Loucy (cell line): ENCODE results near the gene NUAK1.

Source experiments
- H2AFZ ChIP-seq: fragments of 200-600 bp; sonication (generic); 2 replicates; pipeline ENCODE4 v1.6.0; 2016; ENCODE audit warnings: antibody characterized with exemption, mild to moderate bottlenecking, low read length, moderate library complexity
- H3F3A ChIP-seq: fragments of 200-600 bp; 2 replicates; pipeline ENCODE4 v1.6.0; 2016; ENCODE audit warnings: antibody characterized with exemption, low read depth, mild to moderate bottlenecking
- H3K27me3 ChIP-seq: fragments of 200-600 bp; sonication (generic); 2 replicates; pipeline ENCODE4 v1.6.1; 2014; ENCODE audit warnings: low read length, mild to moderate bottlenecking; ENCODE audit not compliant: insufficient read depth, poor library complexity, severe bottlenecking
- H3K36me3 ChIP-seq: fragments of 200-600 bp; sonication (generic); 2 replicates; pipeline ENCODE4 v1.6.1; 2016; ENCODE audit warnings: low read length; ENCODE audit not compliant: insufficient read depth
- H3K4me1 ChIP-seq: fragments of 200-600 bp; sonication (generic); 2 replicates; pipeline ENCODE4 v1.5.1; 2014; ENCODE audit warnings: low read length, mild to moderate bottlenecking; ENCODE audit not compliant: insufficient read depth, poor library complexity, severe bottlenecking
- H3K4me2 ChIP-seq: fragments of 200-600 bp; sonication (generic); 2 replicates; pipeline ENCODE4 v1.6.0; 2014; ENCODE audit warnings: antibody characterized with exemption, low read length, low read depth, mild to moderate bottlenecking; ENCODE audit not compliant: poor library complexity, severe bottlenecking
- H3K4me3 ChIP-seq: fragments of 200-600 bp; sonication (generic); 2 replicates; pipeline ENCODE4 v1.5.1; 2014; ENCODE audit warnings: low read length, mild to moderate bottlenecking, mixed read lengths; ENCODE audit not compliant: poor library complexity, severe bottlenecking
- H3K79me2 ChIP-seq: fragments of 200-600 bp; sonication (generic); 2 replicates; pipeline ENCODE4 v1.6.1; 2014; ENCODE audit warnings: low read length; ENCODE audit not compliant: insufficient read depth
- H3K9ac ChIP-seq: fragments of 200-600 bp; sonication (generic); 2 replicates; pipeline ENCODE4 v1.6.0; 2014; ENCODE audit warnings: mild to moderate bottlenecking, low read depth, low read length, moderate library complexity; ENCODE audit not compliant: poor library complexity, severe bottlenecking
- H3K9me2 ChIP-seq: fragments of 200-600 bp; sonication (generic); replicated peaks from 2 replicates; pipeline ENCODE4 v1.6.1; 2016; ENCODE audit warnings: low read depth, low read length, mixed read lengths
- H3K9me3 ChIP-seq: fragments of 200-600 bp; sonication (generic); 2 replicates; pipeline ENCODE4 v1.6.1; 2014; ENCODE audit warnings: mild to moderate bottlenecking, antibody characterized with exemption, low read length, low read depth; ENCODE audit not compliant: insufficient read depth
- H4K20me1 ChIP-seq: fragments of 200-600 bp; sonication (generic); 2 replicates; pipeline ENCODE4 v1.6.0; 2014; ENCODE audit warnings: antibody characterized with exemption, low read length, mild to moderate bottlenecking; ENCODE audit not compliant: insufficient read depth, poor library complexity, severe bottlenecking
- CTCF ChIP-seq: fragments of 200-600 bp; sonication (generic); conservative IDR thresholded peaks from 2 replicates; pipeline ENCODE4 v1.5.1; 2014; ENCODE audit warnings: mild to moderate bottlenecking, antibody characterized with exemption, low read length
- EZH2phosphoT487 ChIP-seq: fragments of 200-600 bp; IDR thresholded peaks from 2 replicates; pipeline ENCODE4 v1.6.1; 2018; ENCODE audit warnings: antibody characterized with exemption, mild to moderate bottlenecking, moderate library complexity, borderline replicate concordance

NUAK1 gene

GRCh38 chr12:106106892-106107291 is 31.9 kb downstream of the NUAK1 start:
- Histone ChIP-seq H2AFZ (no peak overlapping the region), H3K4me3 (no peak overlapping the region), H4K20me1 (no peaks in the 10 kb centered on the region), H3K9me2 (no peaks in the 10 kb centered on the region), H3K9me3 (no peaks in the 10 kb centered on the region), H3K4me1 (no peaks in the 10 kb centered on the region), H3K27me3 (no peaks in the 10 kb centered on the region), H3K9ac (no peak overlapping the region), H3K79me2 (no peaks in the 10 kb centered on the region), H3K4me2 (no peak overlapping the region), H3K36me3 (no peaks in the 10 kb centered on the region), H3F3A (no peaks in the 10 kb centered on the region)
- no peak for TF ChIP-seq EZH2phosphoT487
- TF ChIP-seq CTCF, result no peak

GRCh38 chr12:106106061-106106566 is 32.6 kb downstream of the NUAK1 start:
- Histone ChIP-seq H3K4me1 (no peaks in the 10 kb centered on the region), H3F3A (no peaks in the 10 kb centered on the region), H3K9ac (no peak overlapping the region), H4K20me1 (no peaks in the 10 kb centered on the region), H3K9me2 (no peaks in the 10 kb centered on the region), H3K79me2 (no peaks in the 10 kb centered on the region), H2AFZ (no peak overlapping the region), H3K4me2 (no peak overlapping the region), H3K36me3 (no peaks in the 10 kb centered on the region), H3K4me3 (no peak overlapping the region), H3K9me3 (no peaks in the 10 kb centered on the region), H3K27me3 (no peaks in the 10 kb centered on the region)
- TF ChIP-seq EZH2phosphoT487, result no peak
- TF ChIP-seq CTCF, result no peak

GRCh38 chr12:106101803-106102202 is 37.0 kb downstream of the NUAK1 start:
- Histone ChIP-seq H3K36me3 (no peaks in the 10 kb centered on the region), H3K9me3 (no peaks in the 10 kb centered on the region), H3K4me2 (no peak overlapping the region), H3K9ac (no peak overlapping the region), H2AFZ (no peak overlapping the region), H3K9me2 (no peaks in the 10 kb centered on the region), H3K4me3 (no peak overlapping the region), H3F3A (no peaks in the 10 kb centered on the region), H4K20me1 (no peaks in the 10 kb centered on the region), H3K79me2 (no peaks in the 10 kb centered on the region), H3K27me3 (no peaks in the 10 kb centered on the region), H3K4me1 (no peaks in the 10 kb centered on the region)
- TF ChIP-seq CTCF (no peak), EZH2phosphoT487 (no peak)
